ENCODE measurements around the gene DMD.

DNA sequence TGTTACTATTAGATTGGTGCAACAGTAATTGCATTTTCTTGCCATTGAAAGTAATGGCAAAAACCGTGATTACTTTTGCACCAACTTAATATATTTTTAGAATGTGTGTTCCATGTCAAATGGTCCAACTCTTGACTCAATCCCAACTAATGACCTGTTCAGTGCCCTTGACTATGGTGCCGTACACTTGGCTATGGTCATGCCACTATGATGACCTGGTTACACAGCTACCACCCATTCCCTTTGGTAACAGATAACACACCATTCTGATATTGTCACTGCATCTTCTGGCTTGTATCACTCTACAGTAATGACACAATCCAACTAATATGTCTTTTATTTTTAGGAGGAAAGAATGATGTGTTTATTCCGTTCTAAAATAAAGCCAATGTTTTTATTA, 469.4 kb downstream of the DMD start:
- TF ChIP-seq, protein P1, sequence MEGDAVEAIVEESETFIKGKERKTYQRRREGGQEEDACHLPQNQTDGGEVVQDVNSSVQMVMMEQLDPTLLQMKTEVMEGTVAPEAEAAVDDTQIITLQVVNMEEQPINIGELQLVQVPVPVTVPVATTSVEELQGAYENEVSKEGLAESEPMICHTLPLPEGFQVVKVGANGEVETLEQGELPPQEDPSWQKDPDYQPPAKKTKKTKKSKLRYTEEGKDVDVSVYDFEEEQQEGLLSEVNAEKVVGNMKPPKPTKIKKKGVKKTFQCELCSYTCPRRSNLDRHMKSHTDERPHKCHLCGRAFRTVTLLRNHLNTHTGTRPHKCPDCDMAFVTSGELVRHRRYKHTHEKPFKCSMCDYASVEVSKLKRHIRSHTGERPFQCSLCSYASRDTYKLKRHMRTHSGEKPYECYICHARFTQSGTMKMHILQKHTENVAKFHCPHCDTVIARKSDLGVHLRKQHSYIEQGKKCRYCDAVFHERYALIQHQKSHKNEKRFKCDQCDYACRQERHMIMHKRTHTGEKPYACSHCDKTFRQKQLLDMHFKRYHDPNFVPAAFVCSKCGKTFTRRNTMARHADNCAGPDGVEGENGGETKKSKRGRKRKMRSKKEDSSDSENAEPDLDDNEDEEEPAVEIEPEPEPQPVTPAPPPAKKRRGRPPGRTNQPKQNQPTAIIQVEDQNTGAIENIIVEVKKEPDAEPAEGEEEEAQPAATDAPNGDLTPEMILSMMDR (IDR thresholded peaks at IDR 0.05): no peak
- TF ChIP-seq POLR2A (IDR thresholded peaks at IDR 0.05): no peak
- TF ChIP-seq EP300 (IDR thresholded peaks at IDR 0.05): no peak
- TF ChIP-seq POLR2AphosphoS5 (IDR thresholded peaks at IDR 0.05): no peak
